Activated CD8-positive, alpha-beta memory T cell treated with anti-CD3 and anti-CD28 coated beads for 24 hours (primary cell): ENCODE results near the gene SRCAP.

Experiments
- DNase-seq: peaks from one replicate; pipeline ENCODE4 v3.0.0-alpha.2; 2020

SRCAP gene

DNA sequence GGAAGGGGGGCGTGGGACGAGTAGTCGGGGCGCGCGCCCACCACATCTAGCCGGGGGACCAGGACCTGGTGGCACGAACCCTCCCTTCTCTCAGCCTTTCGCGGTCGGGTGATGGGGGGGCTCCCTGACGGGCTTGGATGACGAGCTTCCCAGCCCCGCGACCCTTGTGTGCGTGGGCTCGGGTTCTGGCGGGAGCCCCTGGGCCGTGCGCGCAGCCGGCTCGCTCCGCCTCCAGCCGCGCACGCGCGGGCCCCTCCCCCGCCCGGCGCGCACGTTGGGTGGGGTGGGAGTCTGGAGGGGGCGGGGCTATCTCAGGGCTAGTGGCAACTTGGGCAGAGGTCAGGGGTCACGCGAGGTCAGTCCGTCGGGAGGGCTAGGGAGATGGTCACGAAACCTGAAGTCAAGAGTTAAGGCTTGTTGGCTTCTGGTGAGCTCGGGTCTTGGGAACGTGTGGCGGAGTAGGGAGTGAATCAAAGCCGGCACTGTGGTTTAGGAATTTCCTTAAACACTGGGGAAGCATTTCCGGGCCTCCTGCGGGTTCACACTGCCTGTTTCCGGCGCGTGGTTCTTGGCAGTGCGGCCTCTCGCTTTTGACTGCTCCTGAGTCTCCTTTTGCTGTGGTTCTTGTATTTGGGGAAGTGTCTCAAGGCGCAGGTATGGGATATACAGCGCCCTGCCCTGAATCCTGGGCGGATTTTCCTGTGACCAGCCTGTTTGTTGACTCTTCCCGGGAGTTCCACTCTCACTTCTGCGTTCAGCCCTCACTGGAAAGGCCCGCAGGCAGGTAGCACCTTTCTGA, at the start of gene SRCAP:
Gene SRCAP (plus strand): TSS at position 356 of the 799 bp plus-strand sequence. CDS start 1,654 bp downstream, outside the sequence.
- peak; percentile 94 for DNase-seq

DNA sequence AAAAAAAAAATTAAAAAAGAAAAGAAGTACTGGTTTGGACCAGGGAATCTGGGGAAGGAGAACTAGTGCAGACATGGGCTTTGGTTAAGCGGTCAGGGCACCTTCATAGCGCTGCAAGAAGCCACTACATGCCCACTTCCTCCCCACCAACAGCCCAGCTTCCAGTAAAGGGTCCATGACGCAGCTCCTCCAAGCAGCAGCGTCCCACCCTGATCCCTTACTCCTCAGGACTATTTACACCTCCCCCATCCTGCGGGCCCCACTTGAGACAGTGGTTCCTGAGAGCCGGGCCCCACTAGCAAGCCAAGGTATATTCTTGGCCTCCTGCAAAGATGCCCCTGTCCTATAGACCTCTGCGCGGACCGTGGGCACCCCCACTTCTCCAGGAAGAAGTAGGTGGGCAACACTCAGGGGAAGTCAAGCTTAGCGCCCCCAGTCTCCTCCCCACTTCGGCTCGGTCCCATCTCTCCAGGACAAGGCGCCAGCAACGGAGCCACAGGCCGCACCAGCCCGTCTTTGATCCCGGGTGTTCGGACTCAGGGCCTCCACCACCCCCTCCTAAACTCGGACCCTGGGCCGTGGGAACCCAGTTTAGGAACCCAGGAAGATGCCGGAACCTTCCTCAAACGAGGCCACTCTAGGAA, 49.1 kb upstream of the SRCAP start:
- DNase-seq: no peak

- peak; percentile 98 for DNase-seq
Measured at GRCh38 chr16:30650369-30651123, 48.4 kb upstream of the SRCAP start, which contains the start of gene PRR14. Gene PRR14, plus strand, starts transcription at chr16:30650960. Its CDS starts 686 bp downstream, at chr16:30651646.

GRCh38 chr16:30651124-30652004, 47.6 kb upstream of the SRCAP start:
- peak; percentile 90 for DNase-seq

- no peak for DNase-seq
Measured at GRCh38 chr16:30652005-30652296, 47.0 kb upstream of the SRCAP start.

DNA sequence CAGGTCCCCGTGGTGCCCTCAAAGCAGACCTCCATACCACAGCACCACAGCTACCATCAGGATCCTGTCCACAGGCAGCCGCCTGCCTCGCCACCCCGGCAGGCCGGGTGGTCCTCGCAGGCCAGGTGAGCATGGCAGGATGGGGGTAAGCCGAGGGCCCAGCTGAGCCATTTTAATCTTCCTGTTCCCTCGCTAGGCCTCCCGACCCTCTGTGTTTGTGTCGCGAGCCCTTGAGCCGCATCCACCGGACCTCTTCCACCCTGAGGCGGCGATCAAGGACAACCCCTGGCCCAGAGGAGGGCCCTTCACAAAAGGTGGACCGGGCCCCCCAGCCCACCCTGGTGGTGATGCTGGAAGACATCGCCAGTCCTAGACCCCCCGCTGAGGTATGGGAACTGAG, 46.3 kb upstream of the SRCAP start:
- no peak for DNase-seq

GRCh38 chr16:30654856-30655255, 44.1 kb upstream of the SRCAP start:
- no peak for DNase-seq

DNA sequence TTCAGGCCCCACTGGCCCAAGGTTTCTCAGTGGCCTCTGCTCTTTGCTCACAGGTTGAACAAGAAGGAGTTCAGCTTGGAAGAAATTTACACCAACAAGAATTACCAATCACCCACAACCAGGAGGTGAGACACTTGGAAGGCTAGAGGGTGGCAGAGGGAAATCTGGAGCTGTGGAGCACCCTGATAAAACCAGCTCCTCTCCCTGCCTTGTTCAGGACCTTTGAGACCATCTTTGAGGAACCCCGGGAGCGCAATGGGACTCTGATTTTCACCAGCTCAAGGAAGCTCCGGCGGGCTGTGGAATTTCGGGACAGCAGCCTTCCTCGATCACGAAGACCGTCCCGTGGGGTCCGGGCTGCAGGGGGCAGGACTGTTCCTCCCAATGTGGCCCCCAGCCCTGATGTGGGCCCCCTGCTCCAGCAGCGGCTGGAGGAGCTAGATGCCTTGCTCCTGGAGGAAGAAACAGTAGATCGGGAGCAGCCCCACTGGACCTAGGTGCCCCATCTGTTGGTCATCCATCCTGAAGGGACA, 43.1 kb upstream of the SRCAP start:
- DNase-seq: no peak

DNA sequence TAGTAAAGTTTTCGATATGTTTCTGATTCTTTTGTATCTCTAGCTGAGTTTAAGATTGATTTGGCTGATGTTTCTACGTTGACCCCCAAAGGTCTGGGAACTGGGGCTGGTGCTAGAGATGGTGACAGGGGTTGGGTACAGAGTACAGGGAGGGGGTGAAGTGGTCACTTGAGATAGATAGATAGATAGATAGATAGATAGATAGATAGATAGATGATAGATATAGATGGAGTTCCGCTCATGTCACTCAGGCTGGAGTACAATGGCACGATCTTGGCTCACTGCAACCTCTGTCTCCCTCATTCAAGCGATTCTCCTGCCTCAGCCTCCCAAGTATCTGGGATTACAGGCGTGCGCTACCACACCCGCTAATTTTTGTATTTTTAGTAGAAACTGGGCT, 42.6 kb upstream of the SRCAP start:
- no peak for DNase-seq

DNA sequence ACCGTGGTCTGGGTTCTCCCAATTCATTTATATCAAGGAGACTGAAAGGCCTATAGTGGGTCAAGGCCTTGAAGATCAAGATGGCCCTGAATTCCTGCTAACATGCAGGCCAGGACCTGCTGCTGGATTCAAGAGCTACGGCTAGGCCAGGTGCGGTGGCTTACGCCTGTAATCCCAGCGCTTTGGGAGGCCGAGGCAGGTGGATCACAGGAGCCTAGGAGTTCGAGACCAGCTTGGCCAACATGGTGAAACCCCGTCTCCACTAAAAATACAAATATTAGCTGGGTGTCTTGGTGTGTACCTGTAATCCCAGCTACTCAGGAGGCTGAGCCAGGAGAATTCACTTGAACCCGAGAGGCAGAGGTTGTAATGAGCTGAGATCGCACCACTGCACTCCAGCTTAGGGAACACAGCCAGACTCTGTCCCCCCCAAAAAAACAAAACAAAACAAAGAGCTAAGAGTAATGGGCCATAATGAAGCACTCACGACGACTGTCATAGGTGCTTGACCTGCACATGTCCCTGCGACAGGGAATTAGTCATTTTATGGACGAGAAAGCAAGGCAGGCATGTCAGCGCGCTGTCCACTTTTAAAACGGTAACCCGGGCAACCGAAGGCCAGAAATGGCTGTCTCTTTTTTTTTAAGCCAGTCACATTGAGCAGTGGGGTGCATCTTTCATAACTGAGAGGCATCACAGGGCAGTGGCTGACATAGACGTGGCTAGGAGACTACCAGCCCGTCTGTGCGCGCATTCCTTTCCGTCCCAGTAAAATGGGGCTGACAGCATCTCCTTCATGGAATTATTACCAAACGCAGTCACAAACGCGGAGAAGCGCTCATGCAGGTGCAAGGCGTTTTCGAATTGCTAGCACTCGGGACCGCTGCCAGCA, 41.8 kb upstream of the SRCAP start:
- no peak for DNase-seq

- DNase-seq: peak; percentile 100
Measured at GRCh38 chr16:30657866-30658730, 40.9 kb upstream of the SRCAP start, which contains the start of gene FBRS. Gene FBRS, plus strand, starts transcription at chr16:30658431. Its CDS starts 1,088 bp downstream, at chr16:30659519.

DNA sequence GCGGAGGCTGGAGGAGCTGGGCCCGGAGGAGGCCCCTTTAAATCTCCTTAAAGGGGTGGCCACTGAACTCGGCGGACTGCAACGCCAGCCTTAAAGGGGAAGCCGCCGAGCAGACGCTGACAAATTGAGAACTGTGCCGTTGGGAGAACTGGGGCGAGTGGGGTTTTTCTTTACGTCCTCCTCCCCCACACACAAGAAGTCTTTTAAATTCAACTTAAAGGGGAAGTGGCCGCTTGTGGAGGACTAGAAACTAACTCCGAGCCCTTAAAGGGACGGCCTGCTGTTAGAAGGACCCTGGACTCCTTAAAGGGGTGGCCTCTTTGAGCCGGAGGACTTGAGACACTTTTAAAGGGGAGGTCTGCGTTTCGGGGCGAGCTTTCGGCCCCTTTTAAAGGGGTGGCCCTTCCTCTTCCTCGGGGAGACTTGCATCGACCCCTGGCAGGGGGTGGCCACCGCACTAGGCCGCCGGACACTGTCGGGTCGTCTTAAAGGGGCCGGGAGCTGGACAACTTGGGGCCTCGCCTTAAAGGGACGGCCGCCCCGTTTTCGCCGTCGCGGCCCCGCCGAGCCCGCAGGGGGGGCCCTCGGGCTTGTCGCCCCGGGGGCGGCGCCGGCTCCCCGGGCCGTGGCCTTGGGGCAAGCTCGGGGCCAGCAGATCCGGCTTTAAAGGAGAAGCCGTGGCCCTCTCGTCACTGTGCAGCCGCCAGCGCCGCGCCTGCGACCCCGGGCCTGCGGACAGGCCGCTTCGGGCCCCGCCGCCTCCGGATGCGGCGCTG, 40.1 kb upstream of the SRCAP start:
- DNase-seq: no peak

- peak; percentile 84 for DNase-seq
Measured at GRCh38 chr16:30659507-30660423, 39.2 kb upstream of the SRCAP start.

DNA sequence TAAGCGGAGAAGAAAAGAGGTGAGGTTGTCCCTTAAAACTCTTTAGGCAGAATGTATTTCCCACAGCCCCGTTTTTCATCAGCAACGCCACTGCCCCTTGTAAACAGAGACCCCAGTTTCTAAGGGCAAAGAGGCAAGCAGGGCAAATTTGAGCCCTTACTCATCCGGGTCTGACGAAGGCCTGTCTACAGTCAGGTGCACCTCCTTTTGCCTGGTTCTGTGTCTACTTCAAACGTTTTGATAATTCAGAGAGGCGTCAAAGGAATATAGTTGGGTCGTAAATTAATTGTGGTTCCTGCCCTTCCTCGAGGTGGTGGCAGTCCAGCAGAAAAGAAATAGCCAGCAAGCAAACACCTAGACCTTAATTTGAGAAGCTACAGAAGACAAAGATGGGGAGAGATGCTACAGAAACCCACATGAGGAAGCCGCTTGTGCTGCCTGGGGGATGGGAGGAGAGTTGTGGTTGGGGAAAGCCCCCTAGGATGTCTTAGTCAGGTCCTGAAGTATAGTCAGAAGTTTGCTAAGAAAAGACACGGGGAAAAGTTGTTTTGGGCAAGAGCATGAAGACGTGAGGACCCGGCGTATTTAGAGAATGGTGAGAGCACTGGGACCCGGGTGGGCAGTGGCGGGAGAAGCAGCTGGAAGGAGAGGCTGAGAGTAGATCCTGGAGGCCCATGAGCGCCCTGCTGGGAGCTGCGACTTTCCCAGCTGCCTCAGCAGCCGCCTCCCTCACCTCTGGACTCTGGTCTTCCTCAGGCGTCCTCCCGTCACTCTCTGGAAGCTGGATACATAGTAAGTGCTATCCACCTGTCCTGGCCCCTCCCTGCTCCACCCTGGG, 38.3 kb upstream of the SRCAP start:
- DNase-seq: peak; percentile 85

DNA sequence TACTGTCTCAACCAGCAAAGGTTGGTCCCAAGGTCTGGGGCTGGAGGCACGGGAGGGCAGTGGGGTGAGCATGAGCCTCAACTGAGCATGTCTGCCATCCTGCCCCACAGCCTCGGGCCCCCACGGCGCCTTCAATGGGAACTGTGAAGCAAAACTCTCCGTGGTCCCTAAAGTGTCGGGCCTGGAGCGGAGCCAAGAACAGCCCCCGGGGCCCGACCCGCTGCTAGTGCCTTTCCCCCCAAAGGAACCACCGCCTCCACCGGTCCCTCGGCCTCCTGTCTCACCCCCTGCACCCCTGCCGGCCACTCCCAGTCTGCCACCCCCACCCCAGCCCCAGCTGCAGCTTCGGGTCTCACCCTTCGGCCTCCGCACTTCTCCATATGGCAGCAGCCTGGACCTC, 36.5 kb upstream of the SRCAP start:
- DNase-seq: no peak

- no peak for DNase-seq
Measured at GRCh38 chr16:30663038-30663437, 35.9 kb upstream of the SRCAP start.

DNA sequence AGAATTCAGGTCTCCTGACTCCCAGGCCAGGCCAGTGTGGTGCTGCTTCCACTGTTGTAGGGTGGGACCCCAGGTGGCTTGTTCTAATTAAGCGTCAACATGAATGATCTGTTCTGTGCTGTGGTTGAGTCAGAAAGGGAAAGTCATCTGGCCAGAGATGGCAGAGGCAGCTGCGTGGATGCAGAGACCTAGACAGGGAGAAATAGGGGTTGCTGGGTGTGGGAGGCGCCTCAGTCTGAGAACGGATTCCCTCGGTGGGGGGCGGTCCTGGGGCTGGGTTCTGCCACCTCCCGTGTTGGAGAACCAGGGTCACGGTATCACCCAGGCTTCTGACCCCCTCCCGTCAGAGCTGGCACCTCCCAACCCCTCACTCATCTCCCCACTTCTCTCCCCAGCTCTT, 35.2 kb upstream of the SRCAP start:
- DNase-seq: no peak
